ENCODE results near the gene STAG1. TPM values are rescaled to one million over a fixed set of nuclear protein-coding genes. Genes with fewer than 3 reads are reported as not detected.

STAG1 gene
- total and polyA plus RNA-seq, 2 donors (not counting 1 experiment from before 2014, with no cell fraction given) = 23.2 to 38.6 TPM

GRCh38 chr3:136634821-136635220 is 117.4 kb downstream of the STAG1 start:
- peaks cover 28% of the 10 kb centered on the region for H3K79me2 ChIP-seq (ENCODE audit: control insufficient read depth, insufficient read depth, low read length)
- H3K27ac ChIP-seq (ENCODE audit: insufficient read depth, low read length) = no peak overlapping the region
- H3K36me3 ChIP-seq (ENCODE audit: control insufficient read depth, insufficient read depth, low read length) = no peaks in the 10 kb centered on the region
- no peaks in the 10 kb centered on the region for H3K27me3 ChIP-seq (ENCODE audit: control insufficient read depth, insufficient read depth, low read length)
- peak in 1 of 2 donors; percentile 7 for DNase-seq (ENCODE audit: low read depth in 2 of 2)
- no peaks in the 10 kb centered on the region for H4K20me1 ChIP-seq (ENCODE audit: control insufficient read depth, extremely low read depth, insufficient read depth, low read length)
- H3K9me3 ChIP-seq (ENCODE audit: control insufficient read depth, insufficient read depth, low read depth, low read length) = no peaks in the 10 kb centered on the region
- H2AFZ ChIP-seq (ENCODE audit: low read length) = no peak overlapping the region
- H3K4me2 ChIP-seq (ENCODE audit: extremely low read depth, insufficient read depth, low read length) = no peak overlapping the region
- peaks cover 2% of the 10 kb centered on the region for H3K4me1 ChIP-seq (ENCODE audit: control insufficient read depth, extremely low read depth, insufficient read depth, low read length)
- H3K4me3 ChIP-seq (replicated peaks in 1 of 4; ENCODE audit: control extremely low read depth in 1 of 4, insufficient read depth in 1 of 4, low read depth in 3 of 4, low read length in 4 of 4) = no peak overlapping the region
- no peak overlapping the region for H3K9ac ChIP-seq (ENCODE audit: insufficient read depth, low read length)
- TF ChIP-seq CTCF (conservative IDR thresholded peaks at IDR 0.05 in 1 of 2, IDR thresholded peaks at IDR 0.05 in 1 of 2; ENCODE audit: low read depth in 1 of 2, low read length in 2 of 2) = no peak
- no peak for TF ChIP-seq EZH2 (IDR thresholded peaks at IDR 0.05; ENCODE audit: low read length, missing control alignments)

GRCh38 chr3:136632625-136633081 is 119.5 kb downstream of the STAG1 start:
- H3K36me3 ChIP-seq (ENCODE audit: control insufficient read depth, insufficient read depth, low read length) = no peaks in the 10 kb centered on the region
- no peaks in the 10 kb centered on the region for H3K9me3 ChIP-seq (ENCODE audit: control insufficient read depth, insufficient read depth, low read depth, low read length)
- peak in 1 of 2 donors; percentile 32 for DNase-seq (ENCODE audit: low read depth in 2 of 2)
- H2AFZ ChIP-seq (ENCODE audit: low read length) = no peak overlapping the region
- peaks cover 23% of the 10 kb centered on the region for H3K79me2 ChIP-seq (ENCODE audit: control insufficient read depth, insufficient read depth, low read length)
- H3K27me3 ChIP-seq (ENCODE audit: control insufficient read depth, insufficient read depth, low read length) = no peaks in the 10 kb centered on the region
- peaks cover 2% of the 10 kb centered on the region for H3K4me1 ChIP-seq (ENCODE audit: control insufficient read depth, extremely low read depth, insufficient read depth, low read length)
- H4K20me1 ChIP-seq (ENCODE audit: control insufficient read depth, extremely low read depth, insufficient read depth, low read length) = no peaks in the 10 kb centered on the region
- no peak overlapping the region for H3K27ac ChIP-seq (ENCODE audit: insufficient read depth, low read length)
- TF ChIP-seq CTCF (conservative IDR thresholded peaks at IDR 0.05 in 1 of 2, IDR thresholded peaks at IDR 0.05 in 1 of 2; ENCODE audit: low read depth in 1 of 2, low read length in 2 of 2) (no peak), EZH2 (IDR thresholded peaks at IDR 0.05; ENCODE audit: low read length, missing control alignments) (no peak)
- H3K9ac ChIP-seq (ENCODE audit: insufficient read depth, low read length) = no peak overlapping the region
- no peak overlapping the region for H3K4me3 ChIP-seq (replicated peaks in 1 of 4; ENCODE audit: control extremely low read depth in 1 of 4, insufficient read depth in 1 of 4, low read depth in 3 of 4, low read length in 4 of 4)
- H3K4me2 ChIP-seq (ENCODE audit: extremely low read depth, insufficient read depth, low read length) = no peak overlapping the region

GRCh38 chr3:136631424-136631823 is 120.8 kb downstream of the STAG1 start:
- Histone ChIP-seq H3K4me1 (ENCODE audit: control insufficient read depth, extremely low read depth, insufficient read depth, low read length) (peaks cover 2% of the 10 kb centered on the region), H3K4me3 (replicated peaks in 1 of 4; ENCODE audit: control extremely low read depth in 1 of 4, insufficient read depth in 1 of 4, low read depth in 3 of 4, low read length in 4 of 4) (no peak overlapping the region), H2AFZ (ENCODE audit: low read length) (no peak overlapping the region), H3K4me2 (ENCODE audit: extremely low read depth, insufficient read depth, low read length) (no peak overlapping the region), H3K27me3 (ENCODE audit: control insufficient read depth, insufficient read depth, low read length) (no peaks in the 10 kb centered on the region), H3K9ac (ENCODE audit: insufficient read depth, low read length) (no peak overlapping the region), H3K36me3 (ENCODE audit: control insufficient read depth, insufficient read depth, low read length) (no peaks in the 10 kb centered on the region), H3K27ac (ENCODE audit: insufficient read depth, low read length) (no peak overlapping the region), H4K20me1 (ENCODE audit: control insufficient read depth, extremely low read depth, insufficient read depth, low read length) (no peaks in the 10 kb centered on the region), H3K79me2 (ENCODE audit: control insufficient read depth, insufficient read depth, low read length) (peaks cover 20% of the 10 kb centered on the region), H3K9me3 (ENCODE audit: control insufficient read depth, insufficient read depth, low read depth, low read length) (no peaks in the 10 kb centered on the region)
- DNase-seq (ENCODE audit: low read depth in 2 of 2) = no peak
- TF ChIP-seq EZH2 (IDR thresholded peaks at IDR 0.05; ENCODE audit: low read length, missing control alignments) (no peak), CTCF (conservative IDR thresholded peaks at IDR 0.05 in 1 of 2, IDR thresholded peaks at IDR 0.05 in 1 of 2; ENCODE audit: low read depth in 1 of 2, low read length in 2 of 2) (no peak)

All from fibroblast of lung (primary cell).